ENCODE data around the gene JADE1.

The JADE1 gene

GRCh38 chr4:128846063-128846462 lies 36.6 kb downstream of the JADE1 start:
- no peak for DNase-seq

DNA sequence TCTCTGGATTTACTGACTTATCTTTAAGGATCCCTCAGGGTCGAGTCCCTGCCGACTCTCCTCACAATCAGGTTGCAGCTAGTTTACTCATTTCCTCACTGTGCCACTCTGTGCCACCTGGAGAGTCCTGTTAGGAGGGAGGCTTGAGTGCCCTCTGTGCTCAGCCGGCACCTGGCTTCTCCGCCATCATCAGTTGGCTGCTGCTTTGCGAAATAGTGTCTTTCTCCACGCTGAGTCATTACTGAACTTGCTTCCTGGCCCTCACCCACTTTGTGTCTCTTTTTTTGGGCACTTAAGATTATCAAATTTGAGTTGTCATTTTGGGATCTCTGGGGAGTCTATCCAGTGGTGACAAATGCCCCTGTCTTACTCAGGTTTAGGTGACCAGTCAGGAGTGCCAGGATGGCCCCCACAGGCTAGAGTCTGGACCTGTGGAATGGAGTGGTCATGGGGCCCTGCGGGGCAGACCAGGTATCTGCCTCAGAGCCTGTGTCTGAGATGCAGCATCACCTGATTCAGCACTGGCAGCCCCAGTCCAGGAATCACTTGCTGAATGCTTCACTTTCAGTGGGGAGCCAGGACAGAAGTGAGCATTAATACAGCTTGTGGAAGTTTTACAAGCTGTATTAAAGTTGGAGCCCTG lies 37.7 kb downstream of the JADE1 start:
- DNase-seq: no peak

GRCh38 chr4:128848461-128848860 lies 39.0 kb downstream of the JADE1 start:
- no peak for DNase-seq

- no peak for DNase-seq
Measured at GRCh38 chr4:128850252-128850651, 40.8 kb downstream of the JADE1 start.

DNA sequence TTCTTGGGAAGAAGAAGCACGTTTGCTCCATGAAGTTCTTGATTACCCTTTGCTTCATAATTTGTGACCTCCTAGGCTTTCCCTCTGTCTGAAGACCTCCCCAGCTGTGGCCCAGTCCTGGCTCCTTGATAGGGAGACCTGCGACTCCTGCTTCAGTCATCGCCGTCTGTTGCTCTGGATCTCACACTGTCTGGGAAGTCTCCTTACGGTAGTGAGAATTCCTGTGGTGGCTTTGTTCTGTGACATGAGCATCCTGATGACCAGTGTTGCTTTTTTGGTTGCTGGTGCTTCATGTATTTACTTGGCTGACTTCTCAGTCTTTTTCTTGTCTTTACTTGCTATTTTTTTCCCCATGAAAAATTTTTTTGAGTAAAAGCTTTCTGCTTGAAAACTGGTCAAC lies 44.2 kb downstream of the JADE1 start:
- DNase-seq: no peak

GRCh38 chr4:128854433-128854832 lies 44.9 kb downstream of the JADE1 start:
- DNase-seq: no peak

GRCh38 chr4:128855621-128856020 lies 46.1 kb downstream of the JADE1 start:
- no peak for DNase-seq

GRCh38 chr4:128856246-128856645 lies 46.7 kb downstream of the JADE1 start:
- DNase-seq: no peak

DNA sequence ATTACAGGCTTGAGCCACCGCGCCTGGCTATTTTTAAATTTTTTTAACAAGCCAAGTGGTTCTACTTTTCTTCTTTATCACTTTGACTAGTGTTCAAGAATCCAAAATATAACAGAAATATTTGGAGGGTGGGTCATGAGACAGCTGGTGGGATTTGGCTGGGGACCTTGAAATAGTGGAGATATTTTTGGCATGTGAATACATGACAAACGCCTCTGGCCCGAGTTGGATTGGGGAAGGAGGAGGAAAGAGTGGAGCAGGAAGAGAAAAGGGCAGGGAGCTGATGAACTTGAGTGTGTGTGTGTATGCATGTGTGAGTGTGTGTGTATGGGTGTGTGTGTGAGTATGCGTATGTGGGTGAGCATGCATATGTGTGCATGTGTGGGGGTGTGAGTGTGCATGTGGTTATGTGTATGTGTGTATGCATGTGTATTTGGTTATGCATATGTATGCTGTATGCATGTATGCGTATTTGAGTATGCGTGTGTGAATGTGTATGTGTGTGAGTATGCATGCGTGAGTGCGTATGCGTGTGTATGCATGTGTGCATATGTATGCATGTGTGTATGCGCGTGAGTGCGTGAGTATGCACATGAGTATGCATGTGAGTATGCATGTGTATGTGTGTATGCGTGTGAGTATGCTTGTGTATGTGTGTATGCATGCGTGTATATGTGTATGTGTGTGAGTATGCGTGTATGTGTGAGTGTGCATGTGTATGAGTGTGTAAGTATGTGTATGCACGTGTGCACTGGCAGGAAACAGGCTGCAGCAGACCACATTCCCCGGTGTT lies 49.6 kb downstream of the JADE1 start:
- no peak for DNase-seq

GRCh38 chr4:128859887-128860677 lies 50.6 kb downstream of the JADE1 start:
- DNase-seq: no peak

GRCh38 chr4:128861856-128862518 lies 52.5 kb downstream of the JADE1 start:
- DNase-seq: no peak

DNA sequence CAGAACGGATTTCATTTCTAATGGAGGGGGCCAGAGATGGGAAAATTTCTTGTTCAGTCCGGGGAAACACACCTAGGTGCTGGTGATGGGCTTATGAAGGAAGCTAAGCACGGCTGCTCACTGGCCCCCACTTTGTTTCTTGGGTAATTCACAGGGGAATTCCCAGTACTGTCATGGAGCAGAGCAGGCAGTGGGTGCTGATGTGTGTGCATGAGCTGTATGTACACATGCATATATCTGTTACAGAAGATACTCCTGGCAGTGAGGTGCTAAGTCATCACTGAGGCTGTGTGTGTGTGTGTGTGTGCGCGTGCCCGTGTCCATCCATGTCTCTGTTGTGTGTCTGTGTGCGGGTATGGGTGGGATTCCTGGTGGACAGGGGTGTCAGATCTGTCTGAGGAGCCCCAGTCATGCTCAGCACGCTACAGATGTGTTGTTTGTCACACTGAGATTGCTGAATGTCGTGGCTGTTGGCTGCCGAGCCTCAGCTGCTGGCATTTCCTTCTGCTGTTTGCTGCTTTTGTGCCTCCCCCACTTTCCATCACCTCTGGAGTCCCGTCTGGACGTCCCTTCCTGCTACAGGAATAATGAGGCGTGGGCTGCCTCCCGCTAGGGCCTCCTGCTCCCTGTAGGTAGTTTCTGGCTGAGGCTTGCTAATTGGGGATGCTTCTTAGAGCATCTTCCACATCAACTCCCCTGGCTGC lies 53.3 kb downstream of the JADE1 start:
- no peak for DNase-seq

GRCh38 chr4:128863312-128864075 lies 54.0 kb downstream of the JADE1 start:
- peak; percentile 33 for DNase-seq

- no peak for DNase-seq
Measured at GRCh38 chr4:128865132-128865531, 55.6 kb downstream of the JADE1 start.

GRCh38 chr4:128866269-128866668 lies 56.8 kb downstream of the JADE1 start:
- no peak for DNase-seq

- no peak for DNase-seq
Measured at GRCh38 chr4:128866691-128867090, 57.2 kb downstream of the JADE1 start.

DNA sequence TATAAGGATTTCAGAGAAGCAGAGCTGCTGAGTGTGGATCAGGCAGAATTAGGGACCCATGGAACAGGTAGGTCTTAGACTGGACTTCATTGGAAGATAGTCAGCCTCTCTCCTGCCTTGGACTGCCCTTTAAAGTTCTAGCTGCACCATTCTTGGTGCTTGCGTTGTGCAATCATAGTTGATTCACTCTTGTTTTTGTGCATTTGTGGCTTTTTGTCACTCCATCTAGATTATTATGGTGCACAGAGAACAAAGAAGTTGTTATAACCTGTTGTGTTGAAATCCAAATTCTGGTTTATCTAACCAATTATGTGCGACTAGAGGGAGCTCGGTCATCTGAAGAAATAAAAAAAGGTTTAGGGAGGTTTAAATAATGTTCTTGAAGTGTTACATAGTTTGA lies 59.3 kb downstream of the JADE1 start:
- DNase-seq: no peak

DNA sequence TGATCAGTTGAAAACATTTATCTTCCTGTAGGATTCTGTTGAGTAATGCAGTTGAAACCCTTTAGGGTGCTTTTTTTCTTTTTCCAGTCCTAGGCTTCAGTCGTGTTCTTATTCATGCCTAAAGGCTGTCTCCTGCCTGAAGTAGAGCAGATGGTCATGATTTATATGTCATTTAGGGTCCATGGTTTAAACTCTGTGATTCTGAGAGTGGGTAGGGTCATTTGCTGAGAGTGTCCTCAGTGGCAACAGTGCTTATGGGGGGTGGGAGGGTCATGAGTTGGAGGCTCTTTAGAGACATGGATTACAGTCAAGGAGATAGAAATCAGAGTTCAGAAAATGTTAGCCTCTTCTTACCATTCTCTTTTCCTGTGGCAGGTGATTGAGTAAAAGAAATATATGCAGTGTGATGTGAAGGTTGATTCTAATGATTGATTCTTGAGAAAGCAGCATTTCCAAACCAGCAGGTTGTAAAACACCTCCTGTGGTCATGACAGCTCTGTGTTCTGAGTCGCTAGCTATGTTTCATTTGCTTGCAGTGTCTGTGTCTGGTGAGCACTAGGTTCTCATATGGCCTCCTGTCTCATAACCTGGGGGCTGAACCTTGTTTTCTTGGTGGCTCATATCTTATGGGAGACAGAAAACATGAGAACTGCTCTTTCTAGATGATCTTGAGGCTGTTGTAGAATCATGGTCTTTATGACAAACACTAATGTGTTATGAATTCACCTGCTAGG lies 60.4 kb downstream of the JADE1 start:
- DNase-seq: no peak

DNA sequence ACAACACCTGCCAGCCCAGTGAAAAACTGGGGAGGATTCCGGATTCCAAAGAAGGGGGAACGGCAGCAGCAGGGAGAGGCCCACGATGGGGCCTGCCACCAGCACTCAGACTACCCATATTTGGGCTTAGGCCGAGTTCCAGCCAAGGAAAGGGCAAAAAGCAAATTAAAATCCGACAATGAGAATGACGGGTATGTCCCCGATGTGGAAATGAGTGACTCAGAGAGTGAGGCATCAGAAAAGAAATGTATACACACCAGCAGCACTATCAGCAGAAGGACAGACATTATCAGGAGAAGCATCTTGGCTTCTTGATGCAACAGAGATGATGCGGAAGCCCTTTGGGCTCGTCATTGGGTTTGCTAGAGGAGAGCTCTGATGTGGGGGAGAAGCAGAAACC lies 62.4 kb downstream of the JADE1 start:
- no peak for DNase-seq

GRCh38 chr4:128876200-128876599 lies 66.7 kb downstream of the JADE1 start:
- DNase-seq: no peak

GRCh38 chr4:128877934-128878333 lies 68.4 kb downstream of the JADE1 start:
- DNase-seq: no peak

Measured in 8988T (cell line).